Lower leg skin (tissue), 4 donors: ENCODE results near the gene MAD1L1. TPM values are rescaled to one million over a fixed set of nuclear protein-coding genes. Genes with fewer than 3 reads are reported as not detected.

Experiments used
- DNase-seq, 2 donors: peaks; one replicate each; pipeline ENCODE4 v3.0.0-alpha.2; 2019; ENCODE audit warnings: low spot score in 2 of 2
- H3K4me3 ChIP-seq: fragments of 200-600 bp; sonication (generic); 2 replicates; pipeline ENCODE4 v1.5.1; 2017; ENCODE audit warnings: mild to moderate bottlenecking, low read depth; ENCODE audit not compliant: poor library complexity, severe bottlenecking
- CTCF ChIP-seq, 3 donors: fragments of 450-650 bp; IDR thresholded peaks; one replicate each; pipeline ENCODE4 v1.5.1; 2016; ENCODE audit warnings: antibody characterized with exemption in 3 of 3, mild to moderate bottlenecking in 3 of 3, moderate library complexity in 2 of 3
- POLR2A ChIP-seq, 2 donors: fragments of 450-650 bp; IDR thresholded peaks; one replicate each; pipeline ENCODE4 v1.6.1; 2016 to 2017; ENCODE audit warnings: antibody characterized with exemption in 2 of 2, mild to moderate bottlenecking in 1 of 2, moderate library complexity in 1 of 2
- WGBS, 2 donors: methylation state at CpG; one replicate each; pipeline ENCODE4 v1.1.5; 2018; 5-methylcytosine and 5-hydroxymethylcytosine counted together
- intact Hi-C: fragments of 100-400 bp; cut with DNase I; formaldehyde crosslinking; loops from one replicate; pipeline ENCODE4 v1.15.0; 2023; ENCODE audit warnings: low total_unique reads
- total RNA-seq, 4 donors: library from RNA; depleted of rRNA; stranded (reverse); fragments of >200 nt; gene quantifications; one replicate each; pipeline ENCODE4 v1.1.0, GENCODE V29; 2016

Gene MAD1L1
- total RNA-seq, 4 donors from 2014 or later: 37.7 to 77.8 (median 59.4) TPM

GRCh38 chr7:2033586-2034135, 199.1 kb downstream of the MAD1L1 start:
- intact Hi-C loops: no loop called here
- TF ChIP-seq POLR2A (IDR thresholded peaks at IDR 0.05) (no peak), CTCF (IDR thresholded peaks at IDR 0.05) (no peak)
- no peak overlapping the region for H3K4me3 ChIP-seq
- peak in 1 of 2 donors; percentile 37 for DNase-seq
- WGBS, 2 donors: 95% methylated on average over 13 of the region's 13 CpGs

GRCh38 chr7:2032876-2033407, 199.8 kb downstream of the MAD1L1 start:
- 91 to 95% methylated on average over 19 of the region's 19 CpGs for WGBS, 2 donors
- H3K4me3 ChIP-seq: no peak overlapping the region
- TF ChIP-seq POLR2A (IDR thresholded peaks at IDR 0.05) (no peak), CTCF (IDR thresholded peaks at IDR 0.05) (no peak)
- intact Hi-C loops: no loop called here
- peak in 1 of 2 donors; percentile 70 for DNase-seq

GRCh38 chr7:2032030-2032875, 200.5 kb downstream of the MAD1L1 start:
- peak in 1 of 2 donors; percentile 81 for DNase-seq
- 81 to 84% methylated on average over 23 to 26 of the region's 26 CpGs for WGBS, 2 donors
- intact Hi-C loops: no loop called here
- TF ChIP-seq POLR2A (IDR thresholded peaks at IDR 0.05): no peak
- no peak for TF ChIP-seq CTCF (IDR thresholded peaks at IDR 0.05)
- H3K4me3 ChIP-seq: no peak overlapping the region

GRCh38 chr7:2031451-2031845, 201.3 kb downstream of the MAD1L1 start:
- 92 to 93% methylated on average over 9 to 13 of the region's 13 CpGs for WGBS, 2 donors
- no peak for TF ChIP-seq CTCF (IDR thresholded peaks at IDR 0.05)
- TF ChIP-seq POLR2A (IDR thresholded peaks at IDR 0.05): no peak
- intact Hi-C loops: no loop called here
- DNase-seq: peak in 1 of 2 donors; percentile 60
- H3K4me3 ChIP-seq: no peak overlapping the region

GRCh38 chr7:2030475-2031450, 202.0 kb downstream of the MAD1L1 start:
- no peak overlapping the region for H3K4me3 ChIP-seq
- intact Hi-C loops: no loop called here
- 88% methylated on average over 32 of the region's 32 CpGs for WGBS, 2 donors
- DNase-seq: peak in 1 of 2 donors; percentile 68
- TF ChIP-seq CTCF (IDR thresholded peaks at IDR 0.05) (no peak), POLR2A (IDR thresholded peaks at IDR 0.05) (no peak)
